NCI-H1105 (cell line): ENCODE measurements around the gene GTF3C1.

Experiments used
- DNase-seq: peaks from one replicate; lab custom pipeline; 2025; lab: John Stamatoyannopoulos, UW

The GTF3C1 gene

GRCh38 chr16:27483624-27484023 lies 66.1 kb downstream of the GTF3C1 start:
- no peak for DNase-seq

GRCh38 chr16:27483088-27483437 lies 66.7 kb downstream of the GTF3C1 start:
- no peak for DNase-seq

- DNase-seq, result no peak
Observed at GRCh38 chr16:27482397-27483087, 67.2 kb downstream of the GTF3C1 start.

- no peak for DNase-seq
Observed at GRCh38 chr16:27481282-27481934, 68.3 kb downstream of the GTF3C1 start.

- no peak for DNase-seq
Observed at GRCh38 chr16:27480761-27481160, 69.0 kb downstream of the GTF3C1 start.

DNA sequence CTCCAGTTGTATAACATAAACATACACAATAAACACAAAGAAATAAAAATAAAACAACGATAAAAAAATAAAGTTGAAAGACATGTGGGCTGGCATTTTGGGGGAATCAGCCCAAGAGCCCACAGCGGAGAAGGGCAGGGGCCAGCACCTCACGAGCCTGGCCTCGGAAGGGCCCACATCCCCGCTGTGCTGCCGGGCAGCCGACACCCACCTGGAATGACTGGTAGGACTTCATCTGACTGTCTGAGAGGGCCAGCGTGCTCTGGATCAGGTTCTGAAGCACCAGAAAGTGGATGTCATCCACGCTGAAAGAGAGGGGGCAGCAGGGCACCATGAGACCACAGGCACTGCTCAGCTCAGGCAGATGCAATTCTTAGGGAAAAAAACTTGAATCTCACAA lies 73.5 kb downstream of the GTF3C1 start:
- DNase-seq, result no peak

DNA sequence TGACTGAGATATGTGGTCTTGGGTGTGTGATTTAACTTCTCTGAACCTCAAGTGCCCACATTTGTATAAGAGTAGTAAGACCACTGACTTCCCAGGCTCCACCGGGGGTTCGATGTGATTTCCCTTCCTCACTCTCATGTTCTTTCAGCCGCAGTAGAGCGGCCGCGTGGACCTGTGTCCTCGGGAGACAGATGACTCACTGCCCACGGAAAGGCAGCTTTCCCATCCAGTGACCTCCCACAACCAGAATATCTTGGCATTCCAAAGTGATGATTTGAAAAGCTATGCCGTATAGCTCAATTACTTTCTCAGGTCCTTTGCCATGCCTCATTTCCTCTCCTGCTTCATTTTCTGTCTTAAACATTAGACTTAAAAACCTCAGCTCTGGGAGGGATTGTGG lies 74.2 kb downstream of the GTF3C1 start:
- DNase-seq, result no peak

GRCh38 chr16:27474921-27475320 lies 74.8 kb downstream of the GTF3C1 start:
- no peak for DNase-seq

DNA sequence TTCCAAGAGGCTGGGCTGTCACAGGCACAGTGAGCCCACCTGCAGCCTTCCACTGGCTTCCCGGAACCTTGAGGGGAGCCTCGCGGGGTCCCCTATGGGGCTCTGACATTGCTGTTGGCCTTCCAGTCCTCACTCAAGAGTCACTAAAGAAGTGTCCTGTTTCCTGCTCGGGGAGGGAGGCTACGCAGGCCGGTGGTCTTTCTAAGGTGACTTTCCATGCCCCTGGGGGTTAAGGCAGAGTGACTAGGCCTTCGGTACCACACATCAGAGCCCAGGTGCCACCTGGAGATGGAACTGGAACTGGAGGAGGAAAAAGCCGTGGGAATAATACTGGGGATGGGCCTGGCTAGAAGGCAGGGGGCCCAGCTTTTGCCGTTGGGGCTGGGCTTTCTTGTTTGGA lies 75.7 kb downstream of the GTF3C1 start:
- DNase-seq, result no peak

GRCh38 chr16:27473101-27473900 lies 76.4 kb downstream of the GTF3C1 start:
- DNase-seq, result no peak

DNA sequence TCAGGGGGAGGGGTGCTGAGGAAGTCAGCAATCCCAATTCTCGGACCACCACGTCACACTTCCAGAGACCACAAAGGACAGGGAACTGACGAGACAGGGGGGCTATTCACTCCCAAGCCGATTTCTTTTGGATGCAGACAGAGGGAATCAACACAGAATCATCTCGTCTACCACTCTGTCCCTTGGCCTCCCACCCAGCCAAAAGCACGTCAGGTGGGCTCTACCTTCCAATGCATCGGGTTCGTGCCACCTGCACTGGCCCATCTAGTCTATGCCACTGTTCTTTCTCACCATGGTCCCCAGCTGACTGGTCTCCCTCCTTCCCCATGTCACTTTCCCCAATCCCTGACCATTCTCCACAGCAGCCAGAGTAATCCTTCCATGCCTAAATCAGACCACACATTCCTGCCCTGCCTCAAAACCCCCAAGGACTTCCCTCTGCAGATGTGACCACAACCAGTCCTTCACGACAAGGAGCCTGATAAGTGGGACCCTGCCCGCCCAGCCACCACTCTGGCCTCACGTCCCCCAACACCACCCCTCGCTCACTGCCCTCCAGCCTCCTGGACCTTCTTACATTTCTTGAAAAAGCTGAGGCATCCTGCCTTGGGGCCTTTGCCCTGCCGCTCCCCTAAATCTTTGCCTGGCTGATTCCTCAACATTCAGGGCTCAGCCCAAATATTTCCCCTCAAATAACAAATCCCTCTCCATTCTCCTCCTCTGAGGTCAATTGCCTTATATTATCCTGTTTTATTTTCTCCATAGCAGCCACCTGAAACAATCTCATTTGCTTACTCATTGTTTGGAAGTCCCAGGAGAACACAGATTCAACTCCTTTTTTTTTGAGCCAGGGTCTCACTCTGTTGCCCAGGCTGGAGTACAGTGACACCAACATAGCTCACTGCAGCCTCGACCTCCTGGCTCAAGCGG lies 77.4 kb downstream of the GTF3C1 start:
- no peak for DNase-seq

GRCh38 chr16:27471661-27472060 lies 78.1 kb downstream of the GTF3C1 start:
- no peak for DNase-seq

DNA sequence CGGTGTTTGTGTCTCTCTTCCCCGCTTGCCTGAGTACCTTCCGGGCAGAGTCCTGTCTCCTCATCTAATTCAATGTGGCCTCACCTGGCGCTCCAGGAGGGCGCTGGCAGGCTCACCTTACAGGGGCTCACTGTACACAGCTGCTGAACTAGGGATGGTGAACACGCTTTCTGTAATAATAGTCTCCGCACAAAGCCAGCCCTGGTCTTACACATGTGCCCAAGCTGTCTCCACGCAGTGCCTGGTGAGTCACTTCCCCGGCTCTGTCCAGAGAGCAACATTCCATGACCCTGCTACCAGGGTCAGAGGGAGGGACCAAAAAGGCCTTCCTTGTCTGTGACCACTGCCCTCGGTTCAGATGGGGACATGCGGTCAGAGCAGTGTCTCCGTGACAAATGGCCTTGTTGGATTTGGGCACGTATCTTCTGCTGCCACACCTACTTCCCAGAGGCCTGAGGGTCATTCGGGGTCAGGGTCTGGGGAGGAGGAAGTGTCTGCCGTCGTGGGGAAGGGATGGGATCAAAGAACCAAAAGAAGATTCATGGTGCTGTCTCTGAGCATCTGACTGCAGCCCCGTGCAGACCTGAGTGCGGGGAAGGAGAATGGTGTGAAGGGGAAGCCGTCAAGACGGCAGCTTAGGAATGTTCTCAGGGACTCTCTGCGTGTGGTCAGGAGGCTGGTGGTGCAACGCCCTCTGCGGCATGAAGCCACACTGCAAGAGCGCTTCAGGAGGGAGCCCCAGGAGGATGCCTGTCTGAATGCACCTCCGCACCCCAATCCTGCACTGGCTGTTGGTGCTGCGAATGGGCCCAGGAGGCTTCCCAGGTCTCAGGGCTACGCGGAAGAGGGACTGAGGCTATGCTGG lies 78.9 kb downstream of the GTF3C1 start:
- DNase-seq, result no peak

GRCh38 chr16:27468941-27469531 lies 80.7 kb downstream of the GTF3C1 start:
- no peak for DNase-seq

DNA sequence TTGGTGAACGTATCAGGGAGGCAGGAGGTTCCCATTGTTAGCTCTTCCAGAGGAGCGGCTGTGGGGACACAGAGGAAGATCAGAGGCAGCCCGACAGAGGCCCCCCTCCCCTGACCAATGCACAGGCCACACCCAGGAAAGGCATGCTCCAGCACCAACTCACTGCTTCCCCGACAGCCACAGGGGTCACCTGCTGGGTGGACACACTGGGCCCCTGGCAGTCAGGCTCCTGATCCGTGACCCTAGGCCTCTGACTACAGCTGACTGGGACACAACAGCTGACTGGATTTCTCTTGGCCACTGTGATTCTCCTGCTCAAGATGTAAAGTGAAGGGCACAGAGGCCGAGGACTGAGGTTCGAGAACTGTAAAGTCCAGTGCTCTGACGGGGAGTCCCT lies 84.2 kb downstream of the GTF3C1 start:
- no peak for DNase-seq

DNA sequence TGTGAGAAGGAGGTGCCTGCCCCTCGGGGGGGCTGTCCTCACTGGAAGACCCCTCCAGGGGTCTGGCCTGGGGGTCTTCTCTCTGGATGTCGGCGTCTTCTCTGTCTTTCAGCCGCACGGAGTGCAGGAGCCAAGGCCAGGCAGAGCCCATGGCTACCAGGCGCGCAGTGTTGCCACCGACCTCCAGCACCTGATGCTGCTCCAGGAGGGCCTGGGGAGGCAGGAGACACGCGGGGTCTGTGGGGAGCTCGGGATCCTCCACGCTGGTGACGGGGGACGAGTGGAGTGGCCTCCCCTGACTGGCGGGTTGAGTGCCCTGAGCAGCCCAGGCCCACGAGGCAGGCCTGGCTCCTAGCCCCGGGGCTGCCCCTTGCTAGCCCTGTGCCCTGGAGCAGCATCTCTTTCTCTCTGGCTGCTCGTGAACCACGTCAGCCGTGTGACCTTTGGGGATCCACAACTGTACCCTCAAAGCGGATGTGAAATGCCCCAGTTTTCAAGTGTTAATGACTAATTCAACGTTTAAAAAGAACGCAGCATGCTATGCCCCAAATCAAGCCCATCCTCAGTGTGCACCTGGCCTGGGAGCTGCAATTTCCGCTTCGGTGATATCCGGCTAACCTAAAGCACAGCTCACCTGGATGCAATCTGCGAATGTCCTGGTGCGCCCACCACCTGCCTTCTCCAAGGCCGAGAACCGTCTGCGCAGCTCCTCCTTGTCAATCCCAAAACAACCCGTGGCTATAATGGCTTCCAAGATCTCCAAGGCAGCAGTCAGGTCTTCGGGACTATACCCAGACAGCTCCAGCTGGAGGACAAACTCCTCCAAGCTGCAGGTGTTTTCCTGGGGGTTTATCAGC lies 84.9 kb downstream of the GTF3C1 start:
- DNase-seq, result no peak

GRCh38 chr16:27463741-27464591 lies 85.7 kb downstream of the GTF3C1 start:
- no peak for DNase-seq

GRCh38 chr16:27462846-27463682 lies 86.6 kb downstream of the GTF3C1 start:
- no peak for DNase-seq
